GM18909 (cell line): ENCODE results near the gene CDC14B.
"Not testable (repeated sequence)": the region's sequence is repeated elsewhere in the genome, so short reads cannot be mapped to it uniquely, and the experiment has no call there.

Experiments
- ATAC-seq: cut with Tn5 transposase; IDR thresholded peaks from one replicate; pipeline ENCODE4 v1.9.1; 2021; ENCODE audit warnings: mild to moderate bottlenecking; ENCODE audit not compliant: unreplicated experiment, poor library complexity

Gene CDC14B

GRCh38 chr9:96633579-96633978 lies 13.9 kb upstream of the CDC14B start:
- not testable (repeated sequence) for ATAC-seq

- ATAC-seq = no peak
These were observed 7.3 kb upstream of the CDC14B start for GRCh38 chr9:96626912-96627311.

GRCh38 chr9:96621618-96622017 lies 2.0 kb upstream of the CDC14B start:
- ATAC-seq = no peak

GRCh38 chr9:96620832-96621269 lies 1.2 kb upstream of the CDC14B start:
- ATAC-seq = no peak

GRCh38 chr9:96620181-96620514 lies 505 bp upstream of the CDC14B start:
- no peak for ATAC-seq

GRCh38 chr9:96619124-96619465 lies 548 bp downstream of the CDC14B start:
- ATAC-seq = no peak

- no peak for ATAC-seq
These were observed 1.2 kb downstream of the CDC14B start for GRCh38 chr9:96618209-96619123.

GRCh38 chr9:96617439-96618185 lies 2.0 kb downstream of the CDC14B start:
- no peak for ATAC-seq

- ATAC-seq = no peak
These were observed 2.7 kb downstream of the CDC14B start for GRCh38 chr9:96616817-96617438.

GRCh38 chr9:96615411-96615810 lies 4.2 kb downstream of the CDC14B start:
- ATAC-seq = no peak

GRCh38 chr9:96614664-96615063 lies 5.0 kb downstream of the CDC14B start:
- ATAC-seq = not testable (repeated sequence)

GRCh38 chr9:96612966-96613589 lies 6.6 kb downstream of the CDC14B start:
- ATAC-seq = no peak

GRCh38 chr9:96612105-96612965 lies 7.3 kb downstream of the CDC14B start:
- no peak for ATAC-seq

GRCh38 chr9:96611302-96611701 lies 8.3 kb downstream of the CDC14B start:
- no peak for ATAC-seq

- ATAC-seq = no peak
These were observed 9.9 kb downstream of the CDC14B start for GRCh38 chr9:96609732-96610131.

- no peak for ATAC-seq
These were observed 11.7 kb downstream of the CDC14B start for GRCh38 chr9:96607971-96608370.

- ATAC-seq = no peak
These were observed 14.3 kb downstream of the CDC14B start for GRCh38 chr9:96605328-96605727.

- ATAC-seq = no peak
These were observed 15.7 kb downstream of the CDC14B start for GRCh38 chr9:96604004-96604319.

- ATAC-seq = no peak
These were observed 16.2 kb downstream of the CDC14B start for GRCh38 chr9:96603305-96604003.
